ENCODE results near the gene FHL2. TPM values are rescaled to one million over a fixed set of nuclear protein-coding genes. Genes with fewer than 3 reads are reported as not detected.

FHL2 gene
- polyA plus RNA-seq, 1 donor (not counting 4 experiments of a cell fraction or from before 2014, with no cell fraction given): 132 TPM

DNA sequence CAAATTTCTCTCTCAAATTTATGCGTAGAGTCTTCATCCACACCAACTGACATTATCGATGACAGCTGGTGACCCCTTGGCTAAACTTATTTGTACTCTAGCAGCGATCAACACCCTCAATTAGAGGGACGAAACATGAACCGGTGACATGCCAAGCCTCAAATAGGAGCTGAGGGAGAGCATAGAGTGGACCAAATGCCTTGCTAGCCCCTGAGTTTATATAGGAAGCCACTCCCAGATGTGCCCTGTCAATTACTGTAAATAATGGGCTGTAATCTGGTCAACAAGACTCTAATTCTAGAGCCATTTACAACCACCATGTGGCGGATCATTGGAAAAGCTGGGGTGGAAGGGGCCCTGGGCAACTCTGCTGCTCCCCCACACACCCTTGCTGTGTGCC is 47.6 kb upstream of the FHL2 start:
- H3K79me2 ChIP-seq (ENCODE audit: control insufficient read depth, insufficient read depth, low read length): no peaks in the 10 kb centered on the region
- dilution Hi-C loops (cut with MboI; ENCODE audit: extremely low pct_ligation_motif_present, low sequenced_read_pairs): no loop called here
- no peak overlapping the region for H2AFZ ChIP-seq (ENCODE audit: control insufficient read depth, low read length)
- no peaks in the 10 kb centered on the region for H3K36me3 ChIP-seq (ENCODE audit: control insufficient read depth in 2 of 2, extremely low read depth in 1 of 2, insufficient read depth in 2 of 2, low read length in 2 of 2)
- H3K9ac ChIP-seq (ENCODE audit: control insufficient read depth, extremely low read depth, insufficient read depth, low read length): no peak overlapping the region
- no peaks in the 10 kb centered on the region for H4K20me1 ChIP-seq (ENCODE audit: control insufficient read depth, extremely low read depth, insufficient read depth, low read length)
- peaks cover 4% of the 10 kb centered on the region for H3K4me1 ChIP-seq (ENCODE audit: control insufficient read depth, extremely low read depth, insufficient read depth, low read length)
- H3K27ac ChIP-seq (ENCODE audit: control insufficient read depth, insufficient read depth, low read length): no peak overlapping the region
- no peaks in the 10 kb centered on the region for H3K9me3 ChIP-seq (ENCODE audit: control insufficient read depth, low read depth, low read length)
- no peak for DNase-seq (ENCODE audit: low read depth, low spot score)
- H3K4me2 ChIP-seq (ENCODE audit: control insufficient read depth, extremely low read depth, insufficient read depth, low read depth, low read length): no peak overlapping the region
- FAIRE-seq: no peak
- no peak for TF ChIP-seq EZH2 (IDR thresholded peaks at IDR 0.05; ENCODE audit: low read length)
- TF ChIP-seq, protein P1, sequence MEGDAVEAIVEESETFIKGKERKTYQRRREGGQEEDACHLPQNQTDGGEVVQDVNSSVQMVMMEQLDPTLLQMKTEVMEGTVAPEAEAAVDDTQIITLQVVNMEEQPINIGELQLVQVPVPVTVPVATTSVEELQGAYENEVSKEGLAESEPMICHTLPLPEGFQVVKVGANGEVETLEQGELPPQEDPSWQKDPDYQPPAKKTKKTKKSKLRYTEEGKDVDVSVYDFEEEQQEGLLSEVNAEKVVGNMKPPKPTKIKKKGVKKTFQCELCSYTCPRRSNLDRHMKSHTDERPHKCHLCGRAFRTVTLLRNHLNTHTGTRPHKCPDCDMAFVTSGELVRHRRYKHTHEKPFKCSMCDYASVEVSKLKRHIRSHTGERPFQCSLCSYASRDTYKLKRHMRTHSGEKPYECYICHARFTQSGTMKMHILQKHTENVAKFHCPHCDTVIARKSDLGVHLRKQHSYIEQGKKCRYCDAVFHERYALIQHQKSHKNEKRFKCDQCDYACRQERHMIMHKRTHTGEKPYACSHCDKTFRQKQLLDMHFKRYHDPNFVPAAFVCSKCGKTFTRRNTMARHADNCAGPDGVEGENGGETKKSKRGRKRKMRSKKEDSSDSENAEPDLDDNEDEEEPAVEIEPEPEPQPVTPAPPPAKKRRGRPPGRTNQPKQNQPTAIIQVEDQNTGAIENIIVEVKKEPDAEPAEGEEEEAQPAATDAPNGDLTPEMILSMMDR (optimal IDR thresholded peaks at IDR 0.05 in 1 of 3, IDR thresholded peaks at IDR 0.05 in 1 of 3, conservative IDR thresholded peaks at IDR 0.05 in 1 of 3; ENCODE audit: extremely low read depth in 1 of 3, insufficient read depth in 2 of 3, low read length in 3 of 3): no peak
- H3K27me3 ChIP-seq (ENCODE audit: control insufficient read depth, extremely low read depth, insufficient read depth, low read length): no peaks in the 10 kb centered on the region
- H3K9me1 ChIP-seq (ENCODE audit: control insufficient read depth, extremely low read depth, insufficient read depth, low read length): no peaks in the 10 kb centered on the region
- H3K4me3 ChIP-seq (ENCODE audit: control insufficient read depth in 2 of 3, extremely low read depth in 1 of 3, insufficient read depth in 2 of 3, low read depth in 1 of 3, low read length in 3 of 3): no peak overlapping the region

DNA sequence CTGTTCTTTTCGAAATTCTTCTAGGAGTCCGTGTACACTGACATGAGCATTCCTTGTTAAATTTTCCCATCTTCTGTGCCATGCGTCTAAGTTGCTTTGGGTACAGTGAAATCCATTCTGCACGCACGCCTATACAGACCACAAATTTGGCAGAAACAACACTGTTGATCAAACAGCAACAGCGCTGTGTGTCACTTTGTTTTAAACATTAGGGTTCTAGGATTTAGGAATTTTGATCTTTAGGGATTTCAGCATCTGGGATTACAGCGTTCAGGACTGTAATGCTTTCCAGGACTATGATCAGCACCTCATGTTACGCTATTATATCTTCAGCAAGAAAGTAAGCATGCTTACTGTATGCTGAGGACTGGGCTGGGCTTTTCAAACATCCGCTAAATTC is 47.1 kb upstream of the FHL2 start:
- Histone ChIP-seq H3K9me1 (ENCODE audit: control insufficient read depth, extremely low read depth, insufficient read depth, low read length) (no peaks in the 10 kb centered on the region), H3K4me2 (ENCODE audit: control insufficient read depth, extremely low read depth, insufficient read depth, low read depth, low read length) (no peak overlapping the region), H3K79me2 (ENCODE audit: control insufficient read depth, insufficient read depth, low read length) (no peaks in the 10 kb centered on the region), H3K9me3 (ENCODE audit: control insufficient read depth, low read depth, low read length) (no peaks in the 10 kb centered on the region), H4K20me1 (ENCODE audit: control insufficient read depth, extremely low read depth, insufficient read depth, low read length) (no peaks in the 10 kb centered on the region), H3K4me1 (ENCODE audit: control insufficient read depth, extremely low read depth, insufficient read depth, low read length) (peaks cover 4% of the 10 kb centered on the region), H3K27ac (ENCODE audit: control insufficient read depth, insufficient read depth, low read length) (no peak overlapping the region), H2AFZ (ENCODE audit: control insufficient read depth, low read length) (no peak overlapping the region), H3K27me3 (ENCODE audit: control insufficient read depth, extremely low read depth, insufficient read depth, low read length) (no peaks in the 10 kb centered on the region), H3K9ac (ENCODE audit: control insufficient read depth, extremely low read depth, insufficient read depth, low read length) (no peak overlapping the region), H3K4me3 (ENCODE audit: control insufficient read depth in 2 of 3, extremely low read depth in 1 of 3, insufficient read depth in 2 of 3, low read depth in 1 of 3, low read length in 3 of 3) (no peak overlapping the region), H3K36me3 (ENCODE audit: control insufficient read depth in 2 of 2, extremely low read depth in 1 of 2, insufficient read depth in 2 of 2, low read length in 2 of 2) (no peaks in the 10 kb centered on the region)
- dilution Hi-C loops (cut with MboI; ENCODE audit: extremely low pct_ligation_motif_present, low sequenced_read_pairs): no loop called here
- no peak for FAIRE-seq
- no peak for TF ChIP-seq EZH2 (IDR thresholded peaks at IDR 0.05; ENCODE audit: low read length)
- TF ChIP-seq, protein P1 (optimal IDR thresholded peaks at IDR 0.05 in 1 of 3, IDR thresholded peaks at IDR 0.05 in 1 of 3, conservative IDR thresholded peaks at IDR 0.05 in 1 of 3; ENCODE audit: extremely low read depth in 1 of 3, insufficient read depth in 2 of 3, low read length in 3 of 3): no peak
- DNase-seq (ENCODE audit: low read depth, low spot score): no peak
